Thyroid gland (tissue), 4 donors: ENCODE measurements around the gene UNC13D.

Experiments used
- CTCF ChIP-seq, 6 experiments: fragments of 200-600 bp in 3 of 6; fragments of 450-650 bp in 3 of 6; sonication (generic) in 3 of 6; IDR thresholded peaks; one replicate each; pipeline ENCODE4 v1.5.1; 2016 to 2019; ENCODE audit warnings: antibody characterized with exemption in 6 of 6, mild to moderate bottlenecking in 2 of 6, inconsistent platforms in 1 of 6, moderate library complexity in 1 of 6
- POLR2A ChIP-seq, 2 donors: fragments of 450-650 bp; IDR thresholded peaks; one replicate each; pipeline ENCODE4 v1.6.1; 2017; ENCODE audit warnings: antibody characterized with exemption in 2 of 2, mild to moderate bottlenecking in 2 of 2, moderate library complexity in 1 of 2

DNA sequence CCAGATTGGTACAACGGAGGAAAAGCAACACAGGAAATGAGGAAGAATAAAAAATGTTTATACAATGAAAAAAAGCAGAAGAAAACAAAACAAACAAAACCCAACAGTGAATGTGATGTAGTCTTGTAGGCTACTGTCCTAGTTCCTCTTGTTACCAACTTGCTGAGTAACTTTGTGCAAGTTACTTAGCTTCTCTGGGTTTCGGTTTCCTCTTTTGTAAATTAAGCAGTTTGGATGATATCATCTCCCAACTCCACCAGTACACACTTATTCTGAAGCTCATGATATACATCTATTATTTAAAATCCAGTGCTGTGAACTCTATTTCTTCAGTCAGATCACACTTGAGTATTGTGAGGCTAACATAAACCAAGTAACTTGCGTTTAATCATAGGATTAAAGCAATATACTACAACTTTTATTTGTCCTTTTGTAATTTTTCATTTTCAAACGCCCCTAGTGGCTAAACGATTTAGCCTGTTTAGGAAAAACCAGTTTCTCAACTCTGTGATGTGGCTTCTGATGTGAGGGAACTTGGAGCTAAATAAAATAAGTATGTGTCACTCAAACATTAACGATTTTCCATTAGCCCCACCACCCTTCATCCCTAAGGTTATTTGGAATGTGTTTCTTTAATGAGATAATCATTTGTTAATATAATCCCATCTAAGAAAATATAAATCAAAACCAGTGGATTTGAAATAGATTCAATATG, 61.0 kb downstream of the UNC13D start:
- TF ChIP-seq POLR2A (IDR thresholded peaks at IDR 0.05), result no peak
- peak; percentile 62 to 93 (median 70) for TF ChIP-seq CTCF (IDR thresholded peaks at IDR 0.05)
